ENCODE data around the gene SAFB. TPM values are rescaled to one million over a fixed set of nuclear protein-coding genes. Genes with fewer than 3 reads are reported as not detected.

SAFB gene
- total RNA-seq, 3 donors from 2014 or later = 169 to 191 (median 186) TPM

- Mint-ChIP-seq H3K4me1 (ENCODE audit: low read depth) (peaks cover 3% of the 10 kb centered on the region), H3K36me3 (ENCODE audit: insufficient read depth) (peaks cover 57% of the 10 kb centered on the region), H3K4me3 (no peak overlapping the region), H3K27me3 (ENCODE audit: low read depth) (no peaks in the 10 kb centered on the region), H3K9me3 (no peaks in the 10 kb centered on the region)
- no peak for ATAC-seq
- DNase-seq = no peak
Observed at GRCh38 chr19:5651361-5651760, 28.5 kb downstream of the SAFB start.

GRCh38 chr19:5652261-5652660 is 29.4 kb downstream of the SAFB start:
- ATAC-seq = no peak
- H3K27me3 Mint-ChIP-seq (ENCODE audit: low read depth) = no peaks in the 10 kb centered on the region
- no peaks in the 10 kb centered on the region for H3K9me3 Mint-ChIP-seq
- DNase-seq = no peak
- H3K4me3 Mint-ChIP-seq = no peak overlapping the region
- peaks cover 51% of the 10 kb centered on the region for H3K36me3 Mint-ChIP-seq (ENCODE audit: insufficient read depth)
- no peaks in the 10 kb centered on the region for H3K4me1 Mint-ChIP-seq (ENCODE audit: low read depth)

- Mint-ChIP-seq H3K36me3 (ENCODE audit: insufficient read depth) (peaks cover 41% of the 10 kb centered on the region), H3K27me3 (ENCODE audit: low read depth) (no peaks in the 10 kb centered on the region), H3K4me1 (ENCODE audit: low read depth) (no peaks in the 10 kb centered on the region), H3K4me3 (no peak overlapping the region), H3K9me3 (no peaks in the 10 kb centered on the region)
- DNase-seq (no peak), ATAC-seq (no peak)
Observed at GRCh38 chr19:5654931-5655330, 32.0 kb downstream of the SAFB start.

GRCh38 chr19:5655412-5655811 is 32.5 kb downstream of the SAFB start:
- H3K36me3 Mint-ChIP-seq (ENCODE audit: insufficient read depth) = peaks cover 39% of the 10 kb centered on the region
- no peak for DNase-seq
- no peaks in the 10 kb centered on the region for H3K4me1 Mint-ChIP-seq (ENCODE audit: low read depth)
- ATAC-seq = no peak
- no peaks in the 10 kb centered on the region for H3K27me3 Mint-ChIP-seq (ENCODE audit: low read depth)
- no peak overlapping the region for H3K4me3 Mint-ChIP-seq
- H3K9me3 Mint-ChIP-seq = no peaks in the 10 kb centered on the region

GRCh38 chr19:5661483-5661882 is 38.6 kb downstream of the SAFB start:
- Mint-ChIP-seq H3K9me3 (no peaks in the 10 kb centered on the region), H3K27me3 (ENCODE audit: low read depth) (no peaks in the 10 kb centered on the region), H3K4me3 (no peak overlapping the region), H3K4me1 (ENCODE audit: low read depth) (no peaks in the 10 kb centered on the region), H3K36me3 (ENCODE audit: insufficient read depth) (peaks cover 25% of the 10 kb centered on the region)
- no peak for DNase-seq
- ATAC-seq = no peak

GRCh38 chr19:5663904-5664303 is 41.0 kb downstream of the SAFB start:
- DNase-seq (no peak), ATAC-seq (no peak)
- Mint-ChIP-seq H3K4me1 (ENCODE audit: low read depth) (no peaks in the 10 kb centered on the region), H3K27me3 (ENCODE audit: low read depth) (no peaks in the 10 kb centered on the region), H3K4me3 (no peak overlapping the region), H3K36me3 (ENCODE audit: insufficient read depth) (peaks cover 26% of the 10 kb centered on the region), H3K9me3 (no peaks in the 10 kb centered on the region)

GRCh38 chr19:5664515-5664914 is 41.6 kb downstream of the SAFB start:
- Mint-ChIP-seq H3K4me3 (no peak overlapping the region), H3K36me3 (ENCODE audit: insufficient read depth) (peaks cover 28% of the 10 kb centered on the region), H3K27me3 (ENCODE audit: low read depth) (no peaks in the 10 kb centered on the region), H3K4me1 (ENCODE audit: low read depth) (no peaks in the 10 kb centered on the region), H3K9me3 (no peaks in the 10 kb centered on the region)
- DNase-seq = no peak
- no peak for ATAC-seq

- DNase-seq = no peak
- peaks cover 28% of the 10 kb centered on the region for H3K36me3 Mint-ChIP-seq (ENCODE audit: insufficient read depth)
Observed at GRCh38 chr19:5665781-5666513, 43.1 kb downstream of the SAFB start.

GRCh38 chr19:5666921-5667610 is 44.2 kb downstream of the SAFB start:
- Mint-ChIP-seq H3K4me1 (ENCODE audit: low read depth) (no peaks in the 10 kb centered on the region), H3K9me3 (no peaks in the 10 kb centered on the region), H3K36me3 (ENCODE audit: insufficient read depth) (peaks cover 23% of the 10 kb centered on the region), H3K27me3 (ENCODE audit: low read depth) (no peaks in the 10 kb centered on the region), H3K4me3 (no peak overlapping the region)
- no peak for ATAC-seq
- DNase-seq = no peak

More at GRCh38 chr19:5665781-5666513, 43.1 kb downstream of the SAFB start:
- Mint-ChIP-seq H3K4me3 (no peak overlapping the region), H3K27me3 (ENCODE audit: low read depth) (no peaks in the 10 kb centered on the region), H3K4me1 (ENCODE audit: low read depth) (no peaks in the 10 kb centered on the region), H3K9me3 (no peaks in the 10 kb centered on the region)
- ATAC-seq = peak in 1 of 2 donors; percentile 23

- no peaks in the 10 kb centered on the region for H3K4me1 Mint-ChIP-seq (ENCODE audit: low read depth)
- H3K4me3 Mint-ChIP-seq = no peak overlapping the region
- no peaks in the 10 kb centered on the region for H3K27me3 Mint-ChIP-seq (ENCODE audit: low read depth)
- ATAC-seq = no peak
- peaks cover 23% of the 10 kb centered on the region for H3K36me3 Mint-ChIP-seq (ENCODE audit: insufficient read depth)
- H3K9me3 Mint-ChIP-seq = no peaks in the 10 kb centered on the region
- no peak for DNase-seq
Observed at GRCh38 chr19:5667751-5668271, 44.9 kb downstream of the SAFB start.

- H3K27me3 Mint-ChIP-seq (ENCODE audit: low read depth) = no peaks in the 10 kb centered on the region
- H3K36me3 Mint-ChIP-seq (ENCODE audit: insufficient read depth) = peaks cover 23% of the 10 kb centered on the region
- H3K4me3 Mint-ChIP-seq = no peak overlapping the region
- DNase-seq (no peak), ATAC-seq (no peak)
- no peaks in the 10 kb centered on the region for H3K9me3 Mint-ChIP-seq
- no peaks in the 10 kb centered on the region for H3K4me1 Mint-ChIP-seq (ENCODE audit: low read depth)
Observed at GRCh38 chr19:5669212-5669611, 46.3 kb downstream of the SAFB start.

- H3K4me1 Mint-ChIP-seq (ENCODE audit: low read depth) = no peaks in the 10 kb centered on the region
- no peaks in the 10 kb centered on the region for H3K27me3 Mint-ChIP-seq (ENCODE audit: low read depth)
- no peaks in the 10 kb centered on the region for H3K9me3 Mint-ChIP-seq
- H3K4me3 Mint-ChIP-seq = no peak overlapping the region
- ATAC-seq = no peak
- no peak for DNase-seq
- H3K36me3 Mint-ChIP-seq (ENCODE audit: insufficient read depth) = peaks cover 9% of the 10 kb centered on the region
Observed at GRCh38 chr19:5671600-5671999, 48.7 kb downstream of the SAFB start.

GRCh38 chr19:5672708-5673459 is 50.0 kb downstream of the SAFB start:
- DNase-seq (no peak), ATAC-seq (no peak)
- H3K4me1 Mint-ChIP-seq (ENCODE audit: low read depth) = no peaks in the 10 kb centered on the region

GRCh38 chr19:5673752-5674151 is 50.9 kb downstream of the SAFB start:
- H3K36me3 Mint-ChIP-seq (ENCODE audit: insufficient read depth) = peaks cover 3% of the 10 kb centered on the region
- no peak for DNase-seq
- no peaks in the 10 kb centered on the region for H3K27me3 Mint-ChIP-seq (ENCODE audit: low read depth)
- no peak for ATAC-seq
- no peak overlapping the region for H3K4me3 Mint-ChIP-seq
- H3K9me3 Mint-ChIP-seq = no peaks in the 10 kb centered on the region
- no peaks in the 10 kb centered on the region for H3K4me1 Mint-ChIP-seq (ENCODE audit: low read depth)

More at GRCh38 chr19:5672708-5673459, 50.0 kb downstream of the SAFB start:
- Mint-ChIP-seq H3K4me3 (no peak overlapping the region), H3K9me3 (no peaks in the 10 kb centered on the region), H3K36me3 (ENCODE audit: insufficient read depth) (peaks cover 4% of the 10 kb centered on the region), H3K27me3 (ENCODE audit: low read depth) (no peaks in the 10 kb centered on the region)
